Measurements from ENCODE around the gene FCN1. TPM values are rescaled to one million over a fixed set of nuclear protein-coding genes. Genes with fewer than 3 reads are reported as not detected.
A peak's percentile ranks its signal among the peaks of the same experiment; 100 is the strongest.

FCN1 gene
- total RNA-seq, 1 donor from 2014 or later: not detected

GRCh38 chr9:134877541-134877940 is 40.2 kb downstream of the FCN1 start:
- H3K9me3 ChIP-seq: no peaks in the 10 kb centered on the region
- TF ChIP-seq CTCF (IDR thresholded peaks at IDR 0.05): no peak
- peak in 1 of 2 donors; percentile 42 for DNase-seq (ENCODE audit: low spot score in 2 of 2)
- no peaks in the 10 kb centered on the region for H3K36me3 ChIP-seq
- no peak overlapping the region for H3K4me3 ChIP-seq
- H3K27me3 ChIP-seq: peaks cover 4% of the 10 kb centered on the region
- intact Hi-C loops (cut with DNase I): no loop called here
- no peak overlapping the region for H3K27ac ChIP-seq
- H3K4me1 ChIP-seq: no peaks in the 10 kb centered on the region

GRCh38 chr9:134875371-134875770 is 42.3 kb downstream of the FCN1 start:
- DNase-seq (ENCODE audit: low spot score in 2 of 2): peak in 1 of 2 donors; percentile 9
- Histone ChIP-seq H3K9me3 (no peaks in the 10 kb centered on the region), H3K4me1 (no peaks in the 10 kb centered on the region), H3K27ac (no peak overlapping the region), H3K4me3 (no peak overlapping the region), H3K36me3 (no peaks in the 10 kb centered on the region), H3K27me3 (no peaks in the 10 kb centered on the region)
- intact Hi-C loops (cut with DNase I): no loop called here
- TF ChIP-seq CTCF (IDR thresholded peaks at IDR 0.05): no peak

GRCh38 chr9:134872482-134873231 is 45.1 kb downstream of the FCN1 start:
- intact Hi-C loops (cut with DNase I): no loop called here
- H3K27ac ChIP-seq: no peak overlapping the region
- no peaks in the 10 kb centered on the region for H3K4me1 ChIP-seq
- no peak overlapping the region for H3K4me3 ChIP-seq
- no peaks in the 10 kb centered on the region for H3K9me3 ChIP-seq
- no peaks in the 10 kb centered on the region for H3K27me3 ChIP-seq
- no peaks in the 10 kb centered on the region for H3K36me3 ChIP-seq
- TF ChIP-seq CTCF (IDR thresholded peaks at IDR 0.05): no peak
- DNase-seq (ENCODE audit: low spot score in 2 of 2): peak in 1 of 2 donors; percentile 24

DNA sequence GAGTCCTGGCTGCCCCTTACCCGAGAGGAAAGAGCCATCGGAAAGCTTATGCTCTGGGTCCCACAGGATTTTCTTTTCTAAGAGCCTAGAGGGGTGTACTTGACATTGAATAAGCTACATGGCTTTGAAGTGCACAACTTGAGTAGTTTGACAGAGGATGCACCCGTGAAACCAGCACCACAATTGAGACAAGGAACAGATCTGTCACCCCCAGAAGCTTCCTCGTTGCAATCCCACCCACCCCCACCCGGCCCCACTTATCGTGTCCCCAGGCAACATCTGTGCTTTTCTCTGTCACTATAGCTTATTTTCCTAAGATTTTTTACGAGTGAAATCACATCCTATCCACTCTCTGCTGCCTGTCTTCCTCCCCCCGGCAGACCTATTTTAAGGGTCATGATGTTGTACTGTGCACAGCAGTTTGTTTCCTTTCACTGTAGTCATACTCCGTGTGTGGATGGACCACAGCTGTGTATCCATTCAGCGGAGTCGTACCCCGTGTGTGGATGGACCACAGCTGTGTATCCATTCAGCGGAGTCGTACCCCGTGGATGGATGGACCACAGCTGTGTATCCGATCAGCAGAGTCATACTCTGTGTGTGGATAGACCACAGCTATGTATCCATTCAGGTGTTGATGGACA is 45.9 kb downstream of the FCN1 start:
- no peak overlapping the region for H3K27ac ChIP-seq
- no peak for TF ChIP-seq CTCF (IDR thresholded peaks at IDR 0.05)
- no peaks in the 10 kb centered on the region for H3K36me3 ChIP-seq
- H3K4me1 ChIP-seq: no peaks in the 10 kb centered on the region
- peak in 1 of 2 donors; percentile 40 for DNase-seq (ENCODE audit: low spot score in 2 of 2)
- H3K27me3 ChIP-seq: no peaks in the 10 kb centered on the region
- intact Hi-C loops (cut with DNase I): no loop called here
- no peak overlapping the region for H3K4me3 ChIP-seq
- H3K9me3 ChIP-seq: no peaks in the 10 kb centered on the region

DNA sequence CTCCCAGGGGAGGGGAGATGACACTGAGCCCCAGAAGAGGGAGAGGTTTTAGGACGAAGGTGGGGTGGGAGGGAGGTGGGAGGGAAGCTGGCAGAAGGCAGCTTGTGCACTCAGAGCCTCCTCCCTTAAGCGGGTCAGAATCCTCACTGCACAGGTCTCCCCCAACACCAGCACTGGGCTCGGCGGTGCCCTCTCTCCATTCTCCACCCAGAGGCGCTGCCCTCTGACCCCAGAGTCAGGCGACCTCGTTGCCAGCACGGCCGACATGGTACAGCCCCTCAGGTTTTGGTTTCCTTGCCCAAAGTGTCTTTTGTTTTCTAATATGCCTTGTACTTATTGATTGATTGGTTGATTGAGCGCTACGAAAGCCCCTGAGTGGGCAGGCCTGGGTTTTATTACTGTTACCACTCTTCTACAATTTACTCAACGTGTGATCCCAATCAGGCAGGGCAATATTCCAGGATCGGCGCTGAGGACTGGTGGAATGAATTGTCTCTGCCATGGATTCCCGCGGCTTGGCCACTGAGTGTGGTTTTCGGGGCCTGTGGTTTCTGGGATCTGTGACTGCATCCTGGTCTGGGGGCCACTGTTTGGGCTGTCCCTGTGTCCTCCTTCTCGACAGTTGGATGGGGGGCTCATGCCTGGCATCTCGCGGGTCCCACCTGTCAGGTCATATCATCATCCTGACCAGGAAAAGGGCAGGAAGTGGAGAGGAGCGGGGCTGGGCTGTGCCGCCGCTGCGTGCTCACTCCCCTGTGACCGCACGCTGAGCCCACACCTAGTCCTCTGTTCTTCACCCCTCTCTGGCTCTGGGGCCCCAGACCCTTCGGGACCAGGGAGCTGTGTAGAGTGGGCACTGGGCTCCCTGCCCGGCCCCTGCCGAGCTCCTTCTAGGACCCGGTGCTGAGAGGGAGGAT is 46.7 kb downstream of the FCN1 start:
- no peaks in the 10 kb centered on the region for H3K36me3 ChIP-seq
- no peak overlapping the region for H3K27ac ChIP-seq
- no peaks in the 10 kb centered on the region for H3K4me1 ChIP-seq
- H3K27me3 ChIP-seq: no peaks in the 10 kb centered on the region
- TF ChIP-seq CTCF (IDR thresholded peaks at IDR 0.05): no peak
- intact Hi-C loops (cut with DNase I): no loop called here
- no peaks in the 10 kb centered on the region for H3K9me3 ChIP-seq
- no peak overlapping the region for H3K4me3 ChIP-seq
- DNase-seq (ENCODE audit: low spot score in 2 of 2): peak in 1 of 2 donors; percentile 56

Data from ascending aorta (tissue), 2 donors.